B cell (primary cell): ENCODE results near the gene TTYH3. TPM values are rescaled to one million over a fixed set of nuclear protein-coding genes. Genes with fewer than 3 reads are reported as not detected.

Source experiments
- ATAC-seq: fragments of 200-7000 bp; cut with Tn5 transposase; one replicate; pipeline ENCODE4 v1.10.0; 2021; ENCODE audit warnings: low read depth, mild to moderate bottlenecking, moderate number of reproducible peaks, moderate library complexity
- CTCF ChIA-PET: fragments of 350-600 bp; sonication (Branson Sonifier 250); formaldehyde crosslinking; loops from one replicate; lab custom pipeline; 2021; ENCODE audit warnings: antibody characterized with exemption, inconsistent platforms; lab: Charles Lee
- POLR2A ChIA-PET: fragments of 350-600 bp; sonication (Branson Sonifier 250); formaldehyde crosslinking; loops from one replicate; lab custom pipeline; 2021; ENCODE audit warnings: antibody characterized with exemption; lab: Charles Lee
- DNase-seq: peaks from one replicate; pipeline ENCODE4 v3.0.0; 2013
- H2AFZ ChIP-seq: 2 replicates; pipeline ENCODE4 v1.6.1; 2012; ENCODE audit warnings: mild to moderate bottlenecking, low read depth, low read length; ENCODE audit not compliant: insufficient read depth, poor library complexity, severe bottlenecking
- H3K27ac ChIP-seq, 2 donors: 1 replicate in 1 of 2; 2 replicates in 1 of 2; pipeline ENCODE4 v1.5.1; 2012 to 2013; ENCODE audit warnings: low read length in 2 of 2, mild to moderate bottlenecking in 2 of 2, moderate library complexity in 1 of 2
- H3K27me3 ChIP-seq, 4 experiments: fragments of 200-600 bp in 1 of 4; sonication (generic) in 1 of 4; replicated peaks in 1 of 4; 1 replicate in 2 of 4; 2 replicates in 2 of 4; pipeline versions ENCODE4 v1.6.1 to v1.7.0; 2013 to 2016; ENCODE audit warnings: low read length in 3 of 4, mild to moderate bottlenecking in 2 of 4, mixed read lengths in 1 of 4, moderate library complexity in 1 of 4; ENCODE audit not compliant: insufficient read depth in 4 of 4, control insufficient read depth in 3 of 4; ENCODE audit errors: control extremely low read depth in 1 of 4
- H3K36me3 ChIP-seq, 2 experiments: replicated peaks in 1 of 2; 1 replicate in 1 of 2; 2 replicates in 1 of 2; pipeline versions ENCODE4 v1.6.1 to v1.7.1; 2013; ENCODE audit warnings: low read length in 1 of 2; ENCODE audit not compliant: insufficient read depth in 2 of 2, control insufficient read depth in 1 of 2; ENCODE audit errors: control extremely low read depth in 1 of 2, extremely low read depth in 1 of 2
- H3K4me1 ChIP-seq, 2 donors: fragments of 200-600 bp in 1 of 2; sonication (generic) in 1 of 2; 1 replicate in 1 of 2; 2 replicates in 1 of 2; pipeline versions ENCODE4 v1.5.1 to v1.6.1; 2013 to 2017; ENCODE audit warnings: low read length in 2 of 2; ENCODE audit not compliant: control insufficient read depth in 2 of 2, insufficient read depth in 2 of 2
- H3K4me2 ChIP-seq: replicated peaks from 2 replicates; pipeline ENCODE3; 2012; ENCODE audit warnings: mild to moderate bottlenecking, low read depth, low read length; ENCODE audit not compliant: poor library complexity, severe bottlenecking
- H3K4me3 ChIP-seq, 5 experiments: fragments of 200-600 bp in 1 of 5; sonication (generic) in 1 of 5; 1 replicate in 3 of 5; 2 replicates in 2 of 5; pipeline versions ENCODE4 v1.5.1 to v1.7.0; 2011 to 2016; ENCODE audit warnings: low read length in 4 of 5, mild to moderate bottlenecking in 4 of 5, low read depth in 2 of 5, control low read depth in 1 of 5, moderate library complexity in 1 of 5; ENCODE audit not compliant: insufficient read depth in 1 of 5; ENCODE audit errors: control extremely low read depth in 1 of 5, extremely low read depth in 1 of 5
- H3K79me2 ChIP-seq: fragments of 200-600 bp; sonication (generic); one replicate; pipeline ENCODE4 v1.6.0; 2016; ENCODE audit warnings: low read length; ENCODE audit not compliant: control insufficient read depth, insufficient read depth
- H3K9ac ChIP-seq: fragments of 200-600 bp; sonication (generic); 2 replicates; pipeline ENCODE4 v1.6.1; 2017; ENCODE audit warnings: mild to moderate bottlenecking, low read length, moderate library complexity
- H3K9me3 ChIP-seq, 3 donors: one replicate each; pipeline versions ENCODE4 v1.6.1 to v1.7.1; 2013; ENCODE audit warnings: low read length in 2 of 3; ENCODE audit not compliant: control insufficient read depth in 2 of 3, insufficient read depth in 1 of 3; ENCODE audit errors: control extremely low read depth in 1 of 3
- H4K20me1 ChIP-seq: 2 replicates; pipeline ENCODE4 v1.6.0; 2012; ENCODE audit warnings: mild to moderate bottlenecking, low read length; ENCODE audit not compliant: insufficient read depth, control insufficient read depth, poor library complexity, severe bottlenecking
- H3K27ac Mint-ChIP-seq: one replicate; pipeline ENCODE4 v1.8.0; 2021; ENCODE audit warnings: mixed read lengths
- H3K27me3 Mint-ChIP-seq: one replicate; pipeline ENCODE4 v1.8.0; 2021; ENCODE audit warnings: mixed read lengths
- H3K4me1 Mint-ChIP-seq: one replicate; pipeline ENCODE4 v1.8.0; 2021; ENCODE audit warnings: mixed read lengths
- H3K4me3 Mint-ChIP-seq: one replicate; pipeline ENCODE4 v1.8.0; 2021; ENCODE audit warnings: mixed read lengths
- H3K9me3 Mint-ChIP-seq: one replicate; pipeline ENCODE4 v1.8.0; 2022; ENCODE audit warnings: mixed read lengths; ENCODE audit not compliant: insufficient read depth
- EZH2 ChIP-seq: IDR thresholded peaks from 2 replicates; pipeline ENCODE4 v1.6.1; 2012; ENCODE audit warnings: borderline replicate concordance, low read depth, mild to moderate bottlenecking, moderate library complexity, low read length; ENCODE audit not compliant: insufficient read depth, poor library complexity, severe bottlenecking
- WGBS: methylation state at CpG from one replicate; pipeline ENCODE4 v1.1.5; 2013; ENCODE audit warnings: missing lambda C conversion rate; ENCODE audit not compliant: insufficient coverage; 5-methylcytosine and 5-hydroxymethylcytosine counted together
- intact Hi-C: fragments of 100-400 bp; cut with micrococcal nuclease; formaldehyde crosslinking; loops from one replicate; pipeline ENCODE4 v1.10.0; 2022
- polyA plus RNA-seq: library from polyadenylated mRNA; depleted of rRNA; stranded (reverse); fragments of >200 nt; gene quantifications from 2 replicates; pipeline ENCODE4 v1.2.3, GENCODE V29; 2012
- total RNA-seq, 2 donors: library from RNA; stranded (reverse); fragments of 120-200 nt in 1 of 2; gene quantifications; 1 replicate in 1 of 2; 2 replicates in 1 of 2; pipeline versions ENCODE4 v1.2.3 to v1.2.4, GENCODE V29; 2013 to 2022
- TF ChIP-seq, protein P1 (sequence below): fragments of 200-600 bp; IDR thresholded peaks from one replicate; pipeline ENCODE4 v1.8.0; 2022; ENCODE audit warnings: antibody characterized with exemption, mild to moderate bottlenecking

TTYH3 gene
- total and polyA plus RNA-seq, 2 donors (not counting 1 experiment from before 2014, with no cell fraction given), result 8.4 to 48.6 TPM

DNA sequence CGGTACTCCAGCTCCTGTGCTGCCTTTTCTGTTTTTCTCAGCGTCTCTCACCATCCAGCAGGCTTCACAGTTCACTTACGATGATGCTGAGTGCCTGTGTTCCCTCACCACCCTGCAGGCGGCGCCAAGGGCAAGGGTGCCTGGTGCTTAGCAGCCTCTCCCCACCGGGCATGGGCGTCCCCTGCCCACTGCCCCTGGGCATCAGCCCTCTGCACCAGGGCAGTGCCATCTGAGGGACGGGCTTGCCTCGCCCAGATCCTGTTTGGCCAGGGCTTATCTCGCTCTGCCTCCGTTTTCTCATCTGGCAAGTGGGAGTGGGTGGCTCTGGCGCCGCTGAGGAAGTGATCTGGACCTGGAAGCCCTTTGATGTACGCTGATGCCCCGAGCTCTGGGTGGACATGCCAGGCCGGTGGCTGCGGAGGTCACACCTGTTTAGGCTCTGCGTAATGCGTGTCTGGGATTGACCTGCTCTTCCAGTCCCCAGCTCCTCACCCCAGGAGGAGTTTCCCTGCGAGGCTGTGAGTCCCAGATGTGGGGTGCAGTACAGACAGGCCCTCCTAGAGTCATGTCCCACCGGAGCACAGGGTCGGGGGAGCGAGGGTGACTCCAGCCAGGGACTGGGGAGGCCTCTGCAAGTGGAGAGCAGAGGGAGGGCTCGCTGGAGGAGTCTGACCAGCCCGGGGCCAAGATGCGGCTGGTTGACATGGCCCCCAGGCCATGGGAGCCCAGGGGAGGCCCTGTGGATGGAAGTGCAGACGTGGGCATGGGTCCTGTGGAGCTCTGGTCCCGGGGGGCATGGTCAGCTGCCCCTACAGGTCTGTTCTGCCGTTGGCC, 11.8 kb downstream of the TTYH3 start:
- POLR2A ChIA-PET, result interaction anchor here (0.7 kb wide), 3 partner anchors 12 to 440 kb away, joined by 6 to 9 read pairs (median 6); partner anchors contain the start of gene TTYH3
- peaks cover 0 to 11% of the 10 kb centered on the region in 2 experiments for H3K36me3 ChIP-seq

More for the DNA sequence above, 11.8 kb downstream of the TTYH3 start:
- H3K9me3 ChIP-seq, result no peaks in the 10 kb centered on the region
- no peak overlapping the region for H3K27ac ChIP-seq
- H3K4me1 ChIP-seq, result peaks cover 44 to 68% of the 10 kb centered on the region in 2 donors
- peak overlapping the region; percentile 69 for H3K4me2 ChIP-seq
- H3K79me2 ChIP-seq, result peaks cover 68% of the 10 kb centered on the region
- TF ChIP-seq, protein P1, sequence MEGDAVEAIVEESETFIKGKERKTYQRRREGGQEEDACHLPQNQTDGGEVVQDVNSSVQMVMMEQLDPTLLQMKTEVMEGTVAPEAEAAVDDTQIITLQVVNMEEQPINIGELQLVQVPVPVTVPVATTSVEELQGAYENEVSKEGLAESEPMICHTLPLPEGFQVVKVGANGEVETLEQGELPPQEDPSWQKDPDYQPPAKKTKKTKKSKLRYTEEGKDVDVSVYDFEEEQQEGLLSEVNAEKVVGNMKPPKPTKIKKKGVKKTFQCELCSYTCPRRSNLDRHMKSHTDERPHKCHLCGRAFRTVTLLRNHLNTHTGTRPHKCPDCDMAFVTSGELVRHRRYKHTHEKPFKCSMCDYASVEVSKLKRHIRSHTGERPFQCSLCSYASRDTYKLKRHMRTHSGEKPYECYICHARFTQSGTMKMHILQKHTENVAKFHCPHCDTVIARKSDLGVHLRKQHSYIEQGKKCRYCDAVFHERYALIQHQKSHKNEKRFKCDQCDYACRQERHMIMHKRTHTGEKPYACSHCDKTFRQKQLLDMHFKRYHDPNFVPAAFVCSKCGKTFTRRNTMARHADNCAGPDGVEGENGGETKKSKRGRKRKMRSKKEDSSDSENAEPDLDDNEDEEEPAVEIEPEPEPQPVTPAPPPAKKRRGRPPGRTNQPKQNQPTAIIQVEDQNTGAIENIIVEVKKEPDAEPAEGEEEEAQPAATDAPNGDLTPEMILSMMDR, result no peak
- TF ChIP-seq EZH2, result no peak
- CTCF ChIA-PET, result interaction anchor here (0.7 to 1.8 kb wide), 8 partner anchors 12 to 165 kb away, joined by 3 to 5 read pairs (median 3); partner anchors contain the start of gene TTYH3
- H3K27ac Mint-ChIP-seq, result no peak overlapping the region
- H3K9me3 Mint-ChIP-seq, result no peaks in the 10 kb centered on the region
- H3K9ac ChIP-seq, result no peak overlapping the region
- H3K4me1 Mint-ChIP-seq, result peaks cover 51% of the 10 kb centered on the region
- ATAC-seq (no peak), DNase-seq (peak; percentile 38)
- WGBS, result 91% methylated on average over 28 of the region's 29 CpGs
- no peak overlapping the region for H3K4me3 ChIP-seq
- peak overlapping the region; percentile 16 for H3K4me3 Mint-ChIP-seq
- intact Hi-C loops, result no loop called here
- no peaks in the 10 kb centered on the region for H4K20me1 ChIP-seq
- H3K27me3 Mint-ChIP-seq, result no peaks in the 10 kb centered on the region
- no peak overlapping the region for H2AFZ ChIP-seq
- H3K27me3 ChIP-seq, result no peaks in the 10 kb centered on the region
